ENCODE data around the gene RNF44.
"Not testable (repeated sequence)": the region's sequence is repeated elsewhere in the genome, so short reads cannot be mapped to it uniquely, and the experiment has no call there.

The RNF44 gene

GRCh38 chr5:176560364-176560763 is 23.2 kb upstream of the RNF44 start:
- no peak for DNase-seq
- no peak for TF ChIP-seq CTCF (IDR thresholded peaks at IDR 0.05; ENCODE audit: low read depth, low read length)
- Histone ChIP-seq H3K27me3 (no peaks in the 10 kb centered on the region), H3K4me3 (ENCODE audit: low read depth, low read length) (no peak overlapping the region), H3K9me3 (no peaks in the 10 kb centered on the region), H3K36me3 (no peaks in the 10 kb centered on the region), H3K4me1 (peaks cover 5% of the 10 kb centered on the region; the same call in 1 of the 2 replicates)

GRCh38 chr5:176559683-176560082 is 22.5 kb upstream of the RNF44 start:
- peaks cover 5% of the 10 kb centered on the region; the same call in 1 of the 2 replicates for H3K4me1 ChIP-seq
- no peak; the same call in 1 of the 2 replicates for TF ChIP-seq CTCF (IDR thresholded peaks at IDR 0.05; ENCODE audit: low read depth, low read length)
- H3K27me3 ChIP-seq, result no peaks in the 10 kb centered on the region
- no peaks in the 10 kb centered on the region for H3K9me3 ChIP-seq
- no peaks in the 10 kb centered on the region for H3K36me3 ChIP-seq
- DNase-seq, result no peak
- no peak overlapping the region for H3K4me3 ChIP-seq (ENCODE audit: low read depth, low read length)

GRCh38 chr5:176557846-176558245 is 20.6 kb upstream of the RNF44 start:
- DNase-seq, result no peak
- no peak for TF ChIP-seq CTCF (IDR thresholded peaks at IDR 0.05; ENCODE audit: low read depth, low read length)
- peaks cover 5% of the 10 kb centered on the region for H3K4me1 ChIP-seq
- H3K36me3 ChIP-seq, result no peaks in the 10 kb centered on the region
- H3K9me3 ChIP-seq, result no peaks in the 10 kb centered on the region
- H3K27me3 ChIP-seq, result no peaks in the 10 kb centered on the region
- H3K4me3 ChIP-seq (ENCODE audit: low read depth, low read length), result no peak overlapping the region

DNA sequence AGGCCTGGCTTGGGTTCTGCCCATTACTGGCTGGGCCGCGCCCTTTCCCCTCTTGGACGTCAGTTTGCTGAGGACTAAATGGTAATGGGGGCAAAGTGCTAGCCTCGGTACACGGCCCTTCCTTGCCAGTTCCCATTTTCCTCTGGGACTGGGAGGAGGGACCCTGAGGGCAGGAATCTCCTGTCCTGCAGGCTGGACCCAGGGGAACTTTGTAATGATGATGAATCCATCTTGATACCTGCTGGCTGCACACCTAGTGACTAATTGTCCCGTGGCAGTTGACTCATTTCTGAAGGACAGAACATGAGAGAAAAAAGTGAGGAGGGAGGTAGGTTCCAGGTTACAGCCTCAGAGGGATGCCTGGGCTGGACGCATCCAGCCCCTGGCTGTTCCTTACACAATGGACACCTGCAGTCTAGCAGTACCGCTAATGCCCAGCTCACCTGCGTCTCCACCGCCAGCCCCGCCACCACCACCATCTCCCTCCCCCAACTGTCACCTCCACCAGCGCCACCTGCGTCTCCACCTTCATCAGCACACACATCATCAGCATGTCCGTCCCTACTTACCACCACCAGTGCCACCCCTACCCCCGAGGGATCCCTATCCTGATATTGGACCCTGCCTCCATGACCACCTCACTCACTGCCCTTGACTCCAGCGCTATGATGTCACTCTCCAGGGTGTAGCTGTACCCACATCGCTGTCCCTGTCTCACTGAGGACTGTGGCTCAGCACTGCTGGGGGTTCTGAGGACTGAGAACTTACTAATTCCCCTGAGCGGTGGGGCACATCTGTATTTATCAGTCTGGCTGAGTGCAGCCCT is 16.3 kb upstream of the RNF44 start:
- Histone ChIP-seq H3K4me1 (no peaks in the 10 kb centered on the region; the same call in 1 of the 2 replicates), H3K27me3 (no peaks in the 10 kb centered on the region), H3K36me3 (no peaks in the 10 kb centered on the region), H3K4me3 (ENCODE audit: low read depth, low read length) (no peak overlapping the region), H3K9me3 (no peaks in the 10 kb centered on the region)
- no peak for TF ChIP-seq CTCF (IDR thresholded peaks at IDR 0.05; ENCODE audit: low read depth, low read length)
- DNase-seq, result no peak

DNA sequence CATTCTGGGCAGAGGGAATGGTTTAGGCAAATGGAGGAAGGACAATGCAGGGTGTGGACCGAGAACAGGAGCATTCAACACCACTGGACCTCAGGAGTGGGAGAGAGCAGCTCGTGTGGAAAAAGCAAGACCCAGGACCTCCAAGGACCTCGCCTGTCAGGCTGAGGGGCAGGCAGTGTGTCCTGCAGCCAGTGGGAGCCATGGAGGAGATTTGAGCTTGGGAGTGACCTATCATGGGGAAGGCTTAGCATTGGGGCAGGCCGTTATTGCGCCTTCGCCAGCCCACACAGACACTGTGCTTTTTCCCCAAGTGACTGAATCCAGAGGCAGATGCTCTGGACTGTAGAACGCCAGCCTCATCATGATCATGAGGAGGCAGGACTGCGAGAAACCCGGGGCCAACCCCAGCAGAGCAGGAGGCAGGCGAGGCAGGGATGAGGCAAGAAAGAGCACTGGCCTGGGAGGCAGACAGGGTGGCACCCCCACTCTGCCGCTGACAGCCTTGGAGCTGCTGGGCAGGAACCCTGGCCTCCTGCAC is 15.2 kb upstream of the RNF44 start:
- no peak for DNase-seq
- Histone ChIP-seq H3K27me3 (no peaks in the 10 kb centered on the region), H3K4me3 (ENCODE audit: low read depth, low read length) (no peak overlapping the region), H3K36me3 (no peaks in the 10 kb centered on the region), H3K4me1 (no peaks in the 10 kb centered on the region; the same call in 1 of the 2 replicates), H3K9me3 (no peaks in the 10 kb centered on the region)
- no peak for TF ChIP-seq CTCF (IDR thresholded peaks at IDR 0.05; ENCODE audit: low read depth, low read length)

GRCh38 chr5:176550937-176551336 is 13.7 kb upstream of the RNF44 start:
- not testable (repeated sequence) for H3K27me3 ChIP-seq; DNase-seq; H3K4me1 ChIP-seq; H3K36me3 ChIP-seq; H3K9me3 ChIP-seq; H3K4me3 ChIP-seq (ENCODE audit: low read depth, low read length)

Measured in BE2C (cell line).